ENCODE results near the gene MBD5. TPM values are rescaled to one million over a fixed set of nuclear protein-coding genes. Genes with fewer than 3 reads are reported as not detected.

Gene MBD5
- total and polyA plus RNA-seq, 2 of the 4 experiments (the other 2 are of a cell fraction): 9.8 to 14.2 TPM

- DNase-seq: no peak
- H3K79me1 ChIP-seq (ENCODE audit: low read depth in 1 of 2, low read length in 2 of 2): peaks cover 0 to 2% of the 10 kb centered on the region in 2 experiments; a peak in 3 of 4 replicates
- H3K4ac ChIP-seq (ENCODE audit: low read depth, low read length): no peak overlapping the region
- H2BK5ac ChIP-seq (ENCODE audit: low read depth, low read length, poor library complexity, severe bottlenecking): no peak overlapping the region
- peaks cover 8% of the 10 kb centered on the region for H3K36me3 ChIP-seq (ENCODE audit: control insufficient read depth, insufficient read depth, low read length)
- H3K18ac ChIP-seq (ENCODE audit: low read depth, low read length): no peak overlapping the region
- no peak overlapping the region for H3K4me2 ChIP-seq (ENCODE audit: low read depth, low read length)
- H3K9me1 ChIP-seq (ENCODE audit: insufficient read depth, low read length): no peaks in the 10 kb centered on the region; the same call in 1 of the 2 replicates
- no peak overlapping the region for H3K23ac ChIP-seq (ENCODE audit: low read depth, low read length)
- POLR2A ChIA-PET (ENCODE audit: unreplicated experiment): no interaction called here
- BruUV-seq (replicated peaks): no TSS peak
- no peak overlapping the region for H4K8ac ChIP-seq (ENCODE audit: low read depth in 2 of 2, low read length in 2 of 2)
- H3K4me3 ChIP-seq (ENCODE audit: insufficient read depth, low read depth, low read length): no peak overlapping the region
- in situ Hi-C loops (cut with MboI; ENCODE audit: low sequenced_read_pairs): no loop called here
- TF ChIP-seq CEBPB (IDR thresholded peaks at IDR 0.05; ENCODE audit: low read depth, low read length) (no peak), MAZ (IDR thresholded peaks at IDR 0.05; ENCODE audit: borderline replicate concordance, low read depth, low read length) (no peak), MXI1 (IDR thresholded peaks at IDR 0.05; ENCODE audit: borderline replicate concordance, low read depth, low read length) (no peak), MAFK (IDR thresholded peaks at IDR 0.05; ENCODE audit: low read depth, low read length) (no peak), RFX5 (IDR thresholded peaks at IDR 0.05; ENCODE audit: low read depth, low read length) (no peak), POLR2A (IDR thresholded peaks at IDR 0.05; ENCODE audit: low read depth, low read length) (no peak), SMC3 (IDR thresholded peaks at IDR 0.05; ENCODE audit: low read depth, low read length) (no peak), BHLHE40 (IDR thresholded peaks at IDR 0.05; ENCODE audit: low read depth, low read length) (no peak), NFE2L2 (IDR thresholded peaks at IDR 0.05; ENCODE audit: low read depth, low read length) (no peak), CHD1 (IDR thresholded peaks at IDR 0.05; ENCODE audit: low read depth, low read length) (no peak)
- no peak overlapping the region for H2BK20ac ChIP-seq (ENCODE audit: low read depth, low read length)
- H3K14ac ChIP-seq (replicated peaks; ENCODE audit: low read depth, low read length): no peak overlapping the region
- no peak overlapping the region for H3K27ac ChIP-seq (ENCODE audit: insufficient read depth, low read length)
- H2AK9ac ChIP-seq (replicated peaks; ENCODE audit: low read depth, low read length, poor library complexity): no peak overlapping the region
- H4K20me1 ChIP-seq (ENCODE audit: insufficient read depth, low read length): no peaks in the 10 kb centered on the region
- H2BK15ac ChIP-seq (ENCODE audit: low read depth, low read length): no peak overlapping the region
- H4K5ac ChIP-seq (ENCODE audit: low read depth, low read length): no peak overlapping the region
- no peak for ATAC-seq (ENCODE audit: low read depth)
- H3K9me3 ChIP-seq (ENCODE audit: control insufficient read depth, insufficient read depth, low read length): no peaks in the 10 kb centered on the region; the same call in 1 of the 2 replicates
- dilution Hi-C loops (cut with HindIII; ENCODE audit: low sequenced_read_pairs, unreplicated experiment): no loop called here
- no peak overlapping the region for H2AFZ ChIP-seq (replicated peaks; ENCODE audit: low read length, poor library complexity)
- H2BK120ac ChIP-seq (ENCODE audit: low read depth, low read length): no peak overlapping the region
- no peaks in the 10 kb centered on the region for H3K4me1 ChIP-seq (ENCODE audit: control insufficient read depth, insufficient read depth, low read length)
- no peak overlapping the region for H4K91ac ChIP-seq (ENCODE audit: insufficient read depth, low read depth, low read length)
- no peak overlapping the region for H3K56ac ChIP-seq (ENCODE audit: extremely low read depth, insufficient read depth, low read length)
- no peaks in the 10 kb centered on the region for H3K27me3 ChIP-seq (ENCODE audit: control insufficient read depth, insufficient read depth, low read length)
- H3K9ac ChIP-seq (ENCODE audit: low read depth, low read length): no peak overlapping the region
- CTCF ChIA-PET: no interaction called here
- intact Hi-C loops (cut with micrococcal nuclease): no loop called here
- no peak overlapping the region for H2AK5ac ChIP-seq (ENCODE audit: low read depth, low read length)
- 88% methylated on average over 4 of the region's 10 CpGs; no CpG with 5 or more reads in 1 of the 2 experiments for WGBS, 2 experiments (ENCODE audit: extremely low coverage in 2 of 2, insufficient read length in 1 of 2)
Observed at GRCh38 chr2:148258124-148258523, 237.2 kb downstream of the MBD5 start.

Measured in IMR-90 (cell line).